GM18867 (cell line): ENCODE results near the gene MAP3K21.

Experiments used
- ATAC-seq: cut with Tn5 transposase; IDR thresholded peaks from one replicate; pipeline ENCODE4 v1.9.1; 2021; ENCODE audit warnings: mild to moderate bottlenecking, moderate library complexity; ENCODE audit not compliant: unreplicated experiment

MAP3K21 gene

GRCh38 chr1:233327651-233328141 is at the start of gene MAP3K21:
Gene MAP3K21 (plus strand): TSS chr1:233327724. CDS start chr1:233328029, 305 bp downstream.
- ATAC-seq = peak; percentile 45

- ATAC-seq = no peak
Measured at GRCh38 chr1:233278631-233279030, 48.9 kb upstream of the MAP3K21 start.

- ATAC-seq = no peak
Measured at GRCh38 chr1:233279971-233280370, 47.6 kb upstream of the MAP3K21 start.

GRCh38 chr1:233281711-233282581 is 45.6 kb upstream of the MAP3K21 start:
- ATAC-seq = peak; percentile 92

GRCh38 chr1:233282582-233282886 is 45.0 kb upstream of the MAP3K21 start:
- no peak for ATAC-seq

GRCh38 chr1:233289676-233290075 is 37.8 kb upstream of the MAP3K21 start:
- no peak for ATAC-seq

- no peak for ATAC-seq
Measured at GRCh38 chr1:233290396-233291034, 37.0 kb upstream of the MAP3K21 start.

GRCh38 chr1:233293556-233294446 is 33.7 kb upstream of the MAP3K21 start:
- ATAC-seq = no peak

- peak; percentile 43 for ATAC-seq
Measured at GRCh38 chr1:233294913-233295236, 32.6 kb upstream of the MAP3K21 start.

GRCh38 chr1:233295237-233295974 is 32.1 kb upstream of the MAP3K21 start, which contains the start of gene PCNX2:
Gene PCNX2 (minus strand): TSS chr1:233295725. CDS start chr1:233295478, 247 bp downstream.
- ATAC-seq = peak; percentile 96

- no peak for ATAC-seq
Measured at GRCh38 chr1:233295975-233296322, 31.6 kb upstream of the MAP3K21 start.

GRCh38 chr1:233299450-233299849 is 28.1 kb upstream of the MAP3K21 start:
- ATAC-seq = no peak

GRCh38 chr1:233300326-233300725 is 27.2 kb upstream of the MAP3K21 start:
- no peak for ATAC-seq

- ATAC-seq = no peak
Measured at GRCh38 chr1:233304489-233305102, 22.9 kb upstream of the MAP3K21 start.

- no peak for ATAC-seq
Measured at GRCh38 chr1:233313434-233314155, 13.9 kb upstream of the MAP3K21 start.

- ATAC-seq = no peak
Measured at GRCh38 chr1:233315718-233316301, 11.7 kb upstream of the MAP3K21 start.

- no peak for ATAC-seq
Measured at GRCh38 chr1:233316473-233316872, 11.1 kb upstream of the MAP3K21 start.

GRCh38 chr1:233319272-233319671 is 8.3 kb upstream of the MAP3K21 start:
- no peak for ATAC-seq

- no peak for ATAC-seq
Measured at GRCh38 chr1:233320023-233320422, 7.5 kb upstream of the MAP3K21 start.
